Endodermal cell (in vitro differentiated cells): ENCODE data around the gene FAM228B. TPM values are rescaled to one million over a fixed set of nuclear protein-coding genes. Genes with fewer than 3 reads are reported as not detected.

Experiments
- DNase-seq: peaks from one replicate; pipeline ENCODE4 v3.0.0-alpha.2; 2017
- H3K27ac ChIP-seq: 2 replicates; pipeline ENCODE4 v1.5.1; 2013; ENCODE audit warnings: mild to moderate bottlenecking, low read depth, low read length, moderate library complexity
- H3K27me3 ChIP-seq: 2 replicates; pipeline ENCODE4 v1.6.1; 2013; ENCODE audit warnings: mild to moderate bottlenecking, low read length, moderate library complexity; ENCODE audit not compliant: insufficient read depth, control insufficient read depth, poor library complexity, severe bottlenecking
- H3K36me3 ChIP-seq: 2 replicates; pipeline ENCODE4 v1.7.0; 2013; ENCODE audit warnings: mild to moderate bottlenecking, low read length, moderate library complexity; ENCODE audit not compliant: control insufficient read depth, insufficient read depth
- H3K4me1 ChIP-seq: one replicate; pipeline ENCODE4 v1.7.0; 2013; ENCODE audit warnings: low read length; ENCODE audit not compliant: control insufficient read depth, insufficient read depth
- H3K4me3 ChIP-seq: 2 replicates; pipeline ENCODE4 v1.5.1; 2013; ENCODE audit warnings: mild to moderate bottlenecking, low read length, moderate library complexity
- H3K9ac ChIP-seq: 2 replicates; pipeline ENCODE4 v1.6.1; 2013; ENCODE audit warnings: mild to moderate bottlenecking, low read length, moderate library complexity; ENCODE audit not compliant: poor library complexity, severe bottlenecking; ENCODE audit errors: extremely low read depth
- H3K9me3 ChIP-seq: 2 replicates; pipeline ENCODE4 v1.6.1; 2013; ENCODE audit warnings: mild to moderate bottlenecking, low read length, moderate library complexity; ENCODE audit not compliant: control insufficient read depth
- H3K27ac Mint-ChIP-seq: 2 replicates; pipeline ENCODE4 v1.8.0; 2020; ENCODE audit warnings: mixed read lengths
- H3K27me3 Mint-ChIP-seq: 2 replicates; pipeline ENCODE4 v1.8.0; 2021; ENCODE audit warnings: mild to moderate bottlenecking, mixed read lengths; ENCODE audit not compliant: insufficient read depth
- H3K36me3 Mint-ChIP-seq: 2 replicates; pipeline ENCODE4 v1.8.0; 2020; ENCODE audit warnings: low read depth, mixed read lengths
- H3K4me1 Mint-ChIP-seq: 2 replicates; pipeline ENCODE4 v1.8.0; 2020; ENCODE audit warnings: mixed read lengths
- H3K4me3 Mint-ChIP-seq: 2 replicates; pipeline ENCODE4 v1.8.0; 2020; ENCODE audit warnings: mild to moderate bottlenecking, moderate library complexity, mixed read lengths
- H3K9me3 Mint-ChIP-seq: 2 replicates; pipeline ENCODE4 v1.8.0; 2020; ENCODE audit warnings: mild to moderate bottlenecking, mixed read lengths
- WGBS, 2 experiments: methylation state at CpG; one replicate each; pipeline versions ENCODE4 v1.1.5 to v1.1.7; 2013; ENCODE audit warnings: missing lambda C conversion rate in 2 of 2, mixed read lengths in 1 of 2; ENCODE audit not compliant: insufficient coverage in 1 of 2, insufficient read length in 1 of 2; 5-methylcytosine and 5-hydroxymethylcytosine counted together
- total RNA-seq, 2 donors: library from RNA; stranded (reverse); fragmentation: NEBNext Ultra II Directional in 1 of 2; extraction: Animal tissue kit (Norgen Biotek cat#: 25700) in 1 of 2; gene quantifications; 2 replicates in 1 of 2; 3 replicates in 1 of 2; pipeline ENCODE4 v1.2.1, GENCODE V29; 2021
- TF ChIP-seq, protein P1 (sequence below): fragments of 200-600 bp; sonication (generic); conservative IDR thresholded peaks from 2 replicates; pipeline ENCODE4 v1.5.0; 2021; ENCODE audit warnings: antibody characterized with exemption, mild to moderate bottlenecking

The FAM228B gene
- total RNA-seq, 2 donors from 2014 or later, result 13.2 to 14.6 TPM

DNA sequence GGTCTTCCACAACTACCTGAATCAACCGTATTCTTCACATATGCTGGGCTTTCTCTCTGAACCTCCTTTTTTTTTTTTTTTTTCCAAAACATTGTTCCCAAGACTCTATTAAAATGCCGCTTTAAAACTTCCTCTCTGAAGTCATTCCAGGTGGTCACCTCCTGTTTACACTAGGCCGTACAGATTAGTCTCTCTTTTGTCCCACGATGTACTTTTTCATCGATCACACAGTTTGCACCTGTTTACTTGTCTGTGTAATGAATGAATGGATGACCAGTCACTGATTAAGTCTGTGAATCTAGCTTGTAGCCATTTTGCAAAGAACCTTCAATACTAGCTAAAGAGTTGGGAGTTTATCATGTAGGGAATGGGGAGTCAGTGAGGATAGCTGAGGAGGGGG, 34.9 kb downstream of the FAM228B start:
- Mint-ChIP-seq H3K4me1 (no peaks in the 10 kb centered on the region), H3K9me3 (peaks cover 19% of the 10 kb centered on the region), H3K27me3 (no peaks in the 10 kb centered on the region), H3K27ac (no peak overlapping the region), H3K4me3 (no peak overlapping the region), H3K36me3 (peaks cover 17% of the 10 kb centered on the region)
- Histone ChIP-seq H3K4me1 (no peaks in the 10 kb centered on the region), H3K4me3 (no peak overlapping the region), H3K27ac (no peak overlapping the region), H3K36me3 (no peaks in the 10 kb centered on the region), H3K9ac (no peak overlapping the region), H3K9me3 (peaks cover 23% of the 10 kb centered on the region), H3K27me3 (no peaks in the 10 kb centered on the region)
- no peak for DNase-seq
- 89 to 97% methylated on average over 3 to 5 of the region's 5 CpGs for WGBS, 2 experiments
- TF ChIP-seq, protein P1, sequence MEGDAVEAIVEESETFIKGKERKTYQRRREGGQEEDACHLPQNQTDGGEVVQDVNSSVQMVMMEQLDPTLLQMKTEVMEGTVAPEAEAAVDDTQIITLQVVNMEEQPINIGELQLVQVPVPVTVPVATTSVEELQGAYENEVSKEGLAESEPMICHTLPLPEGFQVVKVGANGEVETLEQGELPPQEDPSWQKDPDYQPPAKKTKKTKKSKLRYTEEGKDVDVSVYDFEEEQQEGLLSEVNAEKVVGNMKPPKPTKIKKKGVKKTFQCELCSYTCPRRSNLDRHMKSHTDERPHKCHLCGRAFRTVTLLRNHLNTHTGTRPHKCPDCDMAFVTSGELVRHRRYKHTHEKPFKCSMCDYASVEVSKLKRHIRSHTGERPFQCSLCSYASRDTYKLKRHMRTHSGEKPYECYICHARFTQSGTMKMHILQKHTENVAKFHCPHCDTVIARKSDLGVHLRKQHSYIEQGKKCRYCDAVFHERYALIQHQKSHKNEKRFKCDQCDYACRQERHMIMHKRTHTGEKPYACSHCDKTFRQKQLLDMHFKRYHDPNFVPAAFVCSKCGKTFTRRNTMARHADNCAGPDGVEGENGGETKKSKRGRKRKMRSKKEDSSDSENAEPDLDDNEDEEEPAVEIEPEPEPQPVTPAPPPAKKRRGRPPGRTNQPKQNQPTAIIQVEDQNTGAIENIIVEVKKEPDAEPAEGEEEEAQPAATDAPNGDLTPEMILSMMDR, result no peak

DNA sequence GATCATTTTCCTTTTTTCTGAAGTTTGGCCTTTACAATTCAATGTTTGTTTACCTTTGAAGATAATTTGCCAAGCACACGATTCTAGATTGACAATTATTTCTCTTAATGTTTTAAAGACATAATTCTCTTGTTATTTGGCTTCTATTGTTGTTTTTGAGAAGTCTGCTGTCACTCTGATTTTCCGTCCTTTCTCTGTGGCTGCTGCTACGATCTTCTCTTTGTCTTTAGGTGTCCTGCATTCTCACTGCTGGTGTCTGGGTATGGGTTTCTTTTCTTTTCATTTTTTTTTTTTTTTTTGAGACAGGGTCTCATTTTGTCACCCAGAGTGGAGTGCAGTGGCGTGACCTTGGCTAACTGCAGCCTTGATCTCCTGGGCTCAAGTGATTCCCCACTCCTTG, 36.4 kb downstream of the FAM228B start:
- Histone ChIP-seq H3K36me3 (no peaks in the 10 kb centered on the region), H3K4me3 (no peak overlapping the region), H3K9me3 (peaks cover 23% of the 10 kb centered on the region), H3K9ac (no peak overlapping the region), H3K27me3 (no peaks in the 10 kb centered on the region), H3K4me1 (no peaks in the 10 kb centered on the region), H3K27ac (no peak overlapping the region)
- TF ChIP-seq, protein P1, result no peak
- Mint-ChIP-seq H3K4me3 (no peak overlapping the region), H3K27me3 (no peaks in the 10 kb centered on the region), H3K9me3 (peaks cover 19% of the 10 kb centered on the region), H3K36me3 (peaks cover 17% of the 10 kb centered on the region), H3K4me1 (no peaks in the 10 kb centered on the region), H3K27ac (no peak overlapping the region)
- WGBS, 2 experiments, result 90 to 93% methylated on average over 2 to 4 of the region's 4 CpGs
- DNase-seq, result no peak

DNA sequence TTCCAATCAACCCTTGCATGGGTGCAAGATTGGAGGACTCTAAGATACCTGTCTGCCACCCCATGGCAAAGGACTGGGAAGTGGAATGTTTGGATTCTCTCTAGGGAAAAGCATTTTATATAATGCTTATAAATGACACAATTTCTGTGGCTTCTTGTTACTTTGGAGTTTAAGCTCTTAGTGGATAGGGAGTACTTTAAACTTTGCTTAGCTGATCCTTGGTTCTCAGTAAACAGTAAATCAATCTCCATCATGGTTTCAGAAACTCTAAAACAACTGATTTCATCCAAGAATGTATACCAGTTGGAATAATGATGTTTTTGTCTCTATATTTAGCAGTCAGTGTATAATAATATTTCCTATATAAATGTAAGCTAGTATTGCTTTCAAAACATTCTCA, 37.5 kb downstream of the FAM228B start:
- H3K9me3 Mint-ChIP-seq, result peaks cover 19% of the 10 kb centered on the region
- DNase-seq, result no peak
- no peaks in the 10 kb centered on the region for H3K36me3 ChIP-seq
- TF ChIP-seq, protein P1, result no peak
- peaks cover 23% of the 10 kb centered on the region for H3K9me3 ChIP-seq
- no peaks in the 10 kb centered on the region for H3K27me3 ChIP-seq
- H3K4me1 Mint-ChIP-seq, result no peaks in the 10 kb centered on the region
- H3K27ac ChIP-seq, result no peak overlapping the region
- H3K36me3 Mint-ChIP-seq, result peaks cover 17% of the 10 kb centered on the region
- H3K27ac Mint-ChIP-seq, result no peak overlapping the region
- H3K4me3 Mint-ChIP-seq, result no peak overlapping the region
- H3K4me3 ChIP-seq, result no peak overlapping the region
- H3K27me3 Mint-ChIP-seq, result no peaks in the 10 kb centered on the region
- H3K4me1 ChIP-seq, result no peaks in the 10 kb centered on the region
- H3K9ac ChIP-seq, result no peak overlapping the region
